ENCODE results near the gene ZBP1.

ZBP1 gene

DNA sequence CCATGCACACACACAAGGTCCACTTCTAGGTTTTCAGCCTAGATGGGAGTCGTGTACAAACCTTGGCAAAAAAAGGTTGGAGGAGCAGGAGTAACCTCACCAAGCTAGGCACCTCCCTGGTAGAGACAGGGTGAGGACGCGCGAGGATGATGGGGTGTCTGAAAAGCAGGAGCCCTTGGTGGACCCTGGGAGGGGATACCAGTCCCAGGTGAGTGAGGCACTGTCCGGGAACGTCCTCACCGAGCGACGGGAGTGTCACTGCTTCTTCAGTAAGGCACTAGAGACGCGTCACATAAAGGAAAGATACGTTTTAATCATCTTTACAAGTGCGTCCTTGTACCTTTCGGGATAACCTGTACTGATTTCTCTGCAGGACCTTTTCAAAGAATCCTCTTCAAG, 29.4 kb upstream of the ZBP1 start:
- POLR2A ChIA-PET = no interaction called here
- peaks cover 0 to 8% (median 0%) of the 10 kb centered on the region in 5 experiments for H3K27me3 ChIP-seq (replicated peaks in 2 of 5; ENCODE audit: control insufficient read depth in 4 of 5, insufficient read depth in 5 of 5, low read length in 4 of 5)
- CTCF ChIA-PET = interaction anchor here (1.3 kb wide), 1 partner anchor 62 kb away, joined by 3 read pairs; no protein-coding TSS in a partner anchor
- H3K9me3 ChIP-seq (ENCODE audit: control extremely low read depth in 1 of 5, control insufficient read depth in 4 of 5, insufficient read depth in 2 of 5, low read depth in 1 of 5, low read length in 4 of 5) = peaks cover 0 to 6% (median 0%) of the 10 kb centered on the region in 5 experiments
- peaks cover 0 to 5% (median 0%) of the 10 kb centered on the region in 4 experiments for H3K36me3 ChIP-seq (ENCODE audit: control insufficient read depth in 4 of 4, insufficient read depth in 4 of 4, low read length in 3 of 4)
- no peak overlapping the region for H3K27ac ChIP-seq (ENCODE audit: insufficient read depth in 1 of 2, low read depth in 1 of 2, low read length in 2 of 2, poor library complexity in 1 of 2, severe bottlenecking in 2 of 2)
- H3K4me1 ChIP-seq (ENCODE audit: control extremely low read depth in 1 of 4, control insufficient read depth in 4 of 4, insufficient read depth in 4 of 4, low read length in 3 of 4) = no peaks in the 10 kb centered on the region
- DNase-seq = no peak
- no peak overlapping the region for H3K4me3 ChIP-seq (ENCODE audit: control insufficient read depth in 1 of 7, extremely low read depth in 1 of 7, insufficient read depth in 4 of 7, low read depth in 2 of 7, low read length in 6 of 7)
- 93% methylated on average over 14 of the region's 14 CpGs for WGBS (ENCODE audit: insufficient coverage)

DNA sequence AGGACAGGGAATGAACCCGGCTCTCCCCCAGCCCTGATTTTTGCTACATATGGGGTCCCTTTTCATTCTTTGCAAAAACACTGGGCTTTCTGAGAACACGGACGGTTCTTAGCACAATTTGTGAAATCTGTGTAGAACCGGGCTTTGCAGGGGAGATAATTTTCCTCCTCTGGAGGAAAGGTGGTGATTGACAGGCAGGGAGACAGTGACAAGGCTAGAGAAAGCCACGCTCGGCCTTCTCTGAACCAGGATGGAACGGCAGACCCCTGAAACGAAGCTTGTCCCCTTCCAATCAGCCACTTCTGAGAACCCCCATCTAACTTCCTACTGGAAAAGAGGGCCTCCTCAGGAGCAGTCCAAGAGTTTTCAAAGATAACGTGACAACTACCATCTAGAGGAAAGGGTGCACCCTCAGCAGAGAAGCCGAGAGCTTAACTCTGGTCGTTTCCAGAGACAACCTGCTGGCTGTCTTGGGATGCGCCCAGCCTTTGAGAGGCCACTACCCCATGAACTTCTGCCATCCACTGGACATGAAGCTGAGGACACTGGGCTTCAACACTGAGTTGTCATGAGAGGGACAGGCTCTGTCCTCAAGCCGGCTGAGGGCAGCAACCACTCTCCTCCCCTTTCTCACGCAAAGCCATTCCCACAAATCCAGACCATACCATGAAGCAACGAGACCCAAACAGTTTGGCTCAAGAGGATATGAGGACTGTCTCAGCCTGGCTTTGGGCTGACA, 28.8 kb upstream of the ZBP1 start:
- H3K4me3 ChIP-seq (ENCODE audit: control insufficient read depth in 1 of 7, extremely low read depth in 1 of 7, insufficient read depth in 4 of 7, low read depth in 2 of 7, low read length in 6 of 7) = no peak overlapping the region
- H3K36me3 ChIP-seq (ENCODE audit: control insufficient read depth in 4 of 4, insufficient read depth in 4 of 4, low read length in 3 of 4) = peaks cover 0 to 5% (median 0%) of the 10 kb centered on the region in 4 experiments
- WGBS (ENCODE audit: insufficient coverage) = 96% methylated on average over 10 of the region's 15 CpGs
- H3K27ac ChIP-seq (ENCODE audit: insufficient read depth in 1 of 2, low read depth in 1 of 2, low read length in 2 of 2, poor library complexity in 1 of 2, severe bottlenecking in 2 of 2) = no peak overlapping the region
- H3K9me3 ChIP-seq (ENCODE audit: control extremely low read depth in 1 of 5, control insufficient read depth in 4 of 5, insufficient read depth in 2 of 5, low read depth in 1 of 5, low read length in 4 of 5) = peaks cover 0 to 8% (median 0%) of the 10 kb centered on the region in 5 experiments
- peaks cover 0 to 8% (median 0%) of the 10 kb centered on the region in 5 experiments for H3K27me3 ChIP-seq (replicated peaks in 2 of 5; ENCODE audit: control insufficient read depth in 4 of 5, insufficient read depth in 5 of 5, low read length in 4 of 5)
- ChIA-PET CTCF (interaction anchor here (0.7 to 3.0 kb wide), 6 partner anchors 11 to 562 kb away, joined by 3 to 10 read pairs (median 3); partner anchors contain the start of gene ZBP1), POLR2A (no interaction called here)
- no peak for DNase-seq
- H3K4me1 ChIP-seq (ENCODE audit: control extremely low read depth in 1 of 4, control insufficient read depth in 4 of 4, insufficient read depth in 4 of 4, low read length in 3 of 4) = no peaks in the 10 kb centered on the region

DNA sequence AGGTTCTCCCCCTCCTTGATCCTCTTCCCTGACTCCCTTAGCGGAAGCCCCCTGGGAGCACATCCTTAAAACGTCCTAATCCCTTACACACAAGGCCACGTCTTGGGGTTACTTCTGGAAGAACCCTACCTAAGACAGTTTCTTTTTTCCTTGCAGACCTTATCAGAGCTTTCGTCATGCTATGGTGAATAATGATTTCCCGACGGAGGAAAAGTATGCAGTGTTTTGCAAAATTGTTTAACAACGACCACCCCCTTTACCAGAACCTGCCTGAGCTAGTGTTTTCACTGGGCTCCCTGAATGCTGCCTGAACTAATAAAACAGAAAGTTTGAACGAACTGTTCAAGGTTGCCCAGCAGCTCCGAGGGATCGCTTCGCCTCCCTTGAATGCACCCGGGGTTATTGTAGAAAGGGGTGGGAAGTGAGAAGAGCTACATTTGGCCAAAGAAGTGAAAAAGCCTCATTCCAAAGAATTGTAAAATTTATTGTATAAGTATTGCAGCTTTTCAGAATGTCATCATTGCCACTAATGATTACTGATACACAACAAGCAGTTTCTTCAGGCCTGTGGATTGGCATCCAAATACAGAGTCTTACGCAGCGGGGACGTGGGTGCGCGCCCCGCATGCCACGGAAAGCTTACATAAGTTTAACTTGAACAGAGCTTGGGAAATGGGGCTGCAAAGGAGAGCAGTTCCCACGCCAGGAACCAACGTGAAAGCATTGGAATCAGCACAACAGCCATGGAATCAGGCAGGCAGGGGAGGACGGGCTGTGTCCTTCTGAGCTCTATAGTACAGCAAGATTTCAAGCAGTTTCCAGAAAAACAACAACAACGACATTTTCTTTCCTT, 27.9 kb upstream of the ZBP1 start:
- ChIA-PET CTCF (interaction anchor here (0.7 to 3.0 kb wide), 8 partner anchors 9 to 562 kb away, joined by 3 to 10 read pairs (median 3); partner anchors contain the start of gene ZBP1), POLR2A (no interaction called here)
- H3K36me3 ChIP-seq (ENCODE audit: control insufficient read depth in 4 of 4, insufficient read depth in 4 of 4, low read length in 3 of 4) = peaks cover 0 to 5% (median 0%) of the 10 kb centered on the region in 4 experiments
- DNase-seq = no peak
- H3K27me3 ChIP-seq (replicated peaks in 2 of 5; ENCODE audit: control insufficient read depth in 4 of 5, insufficient read depth in 5 of 5, low read length in 4 of 5) = peaks cover 0 to 8% (median 0%) of the 10 kb centered on the region in 5 experiments
- H3K4me1 ChIP-seq (ENCODE audit: control extremely low read depth in 1 of 4, control insufficient read depth in 4 of 4, insufficient read depth in 4 of 4, low read length in 3 of 4) = no peaks in the 10 kb centered on the region
- WGBS (ENCODE audit: insufficient coverage) = 94% methylated on average over 23 of the region's 23 CpGs
- no peak overlapping the region for H3K4me3 ChIP-seq (ENCODE audit: control insufficient read depth in 1 of 7, extremely low read depth in 1 of 7, insufficient read depth in 4 of 7, low read depth in 2 of 7, low read length in 6 of 7)
- no peak overlapping the region for H3K27ac ChIP-seq (ENCODE audit: insufficient read depth in 1 of 2, low read depth in 1 of 2, low read length in 2 of 2, poor library complexity in 1 of 2, severe bottlenecking in 2 of 2)
- H3K9me3 ChIP-seq (ENCODE audit: control extremely low read depth in 1 of 5, control insufficient read depth in 4 of 5, insufficient read depth in 2 of 5, low read depth in 1 of 5, low read length in 4 of 5) = peaks cover 0 to 17% (median 4%) of the 10 kb centered on the region in 5 experiments

DNA sequence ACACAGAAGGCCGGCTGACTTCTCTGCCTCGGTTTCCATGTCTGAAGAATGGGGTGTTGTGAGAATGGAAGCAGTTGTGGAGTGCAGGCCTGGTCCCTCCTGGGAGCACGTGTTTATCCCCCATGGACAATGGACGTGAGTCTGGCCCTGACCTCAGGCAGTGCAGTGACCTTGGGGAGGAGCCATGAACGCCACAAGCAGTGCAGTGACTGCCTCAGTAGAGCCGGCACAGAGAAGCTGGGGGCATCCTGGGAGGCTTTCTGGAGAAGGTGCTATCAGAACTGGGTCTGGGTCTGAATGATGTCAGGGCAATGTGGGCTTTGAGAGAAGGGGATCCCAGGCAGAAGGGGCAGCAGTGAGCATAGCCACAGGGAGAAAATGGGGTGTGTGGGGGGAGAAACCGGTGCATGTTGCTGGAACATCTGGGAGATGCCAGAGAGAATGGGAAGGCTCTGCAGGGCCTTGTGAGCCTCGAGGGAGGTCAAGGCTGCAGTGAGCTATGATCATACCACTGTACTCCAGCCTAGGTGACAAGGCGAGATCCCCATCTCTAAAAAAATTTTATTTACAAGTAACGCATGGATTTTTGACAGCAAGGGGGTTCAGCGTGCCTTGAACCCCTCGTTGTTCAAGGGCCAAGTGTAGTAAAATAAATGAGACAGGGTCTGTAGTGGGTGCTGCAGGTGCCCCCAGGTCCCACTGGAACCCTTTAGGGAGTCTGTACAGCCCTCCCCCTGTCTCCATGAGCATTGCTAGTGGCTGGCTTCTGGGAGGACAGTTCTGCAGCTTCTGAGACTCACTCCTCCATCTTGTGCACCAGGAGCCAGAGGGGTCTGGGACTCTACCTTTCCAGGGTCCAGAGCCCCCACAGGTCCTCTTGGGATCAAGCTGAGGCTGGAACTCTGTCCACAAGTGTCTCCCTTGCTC, 27.0 kb upstream of the ZBP1 start:
- Histone ChIP-seq H3K27me3 (replicated peaks in 2 of 5; ENCODE audit: control insufficient read depth in 4 of 5, insufficient read depth in 5 of 5, low read length in 4 of 5) (peaks cover 0 to 8% (median 0%) of the 10 kb centered on the region in 5 experiments), H3K4me1 (ENCODE audit: control extremely low read depth in 1 of 4, control insufficient read depth in 4 of 4, insufficient read depth in 4 of 4, low read length in 3 of 4) (no peaks in the 10 kb centered on the region), H3K4me3 (ENCODE audit: control insufficient read depth in 1 of 7, extremely low read depth in 1 of 7, insufficient read depth in 4 of 7, low read depth in 2 of 7, low read length in 6 of 7) (no peak overlapping the region), H3K9me3 (ENCODE audit: control extremely low read depth in 1 of 5, control insufficient read depth in 4 of 5, insufficient read depth in 2 of 5, low read depth in 1 of 5, low read length in 4 of 5) (peaks cover 0 to 18% (median 4%) of the 10 kb centered on the region in 5 experiments), H3K27ac (ENCODE audit: insufficient read depth in 1 of 2, low read depth in 1 of 2, low read length in 2 of 2, poor library complexity in 1 of 2, severe bottlenecking in 2 of 2) (no peak overlapping the region), H3K36me3 (ENCODE audit: control insufficient read depth in 4 of 4, insufficient read depth in 4 of 4, low read length in 3 of 4) (peaks cover 0 to under 1% (median 0%) of the 10 kb centered on the region in 4 experiments)
- ChIA-PET POLR2A (no interaction called here), CTCF (interaction anchor here (1.1 to 3.0 kb wide), 5 partner anchors 9 to 563 kb away, joined by 3 to 10 read pairs (median 4); partner anchors contain the start of gene ZBP1)
- no peak for DNase-seq
- 96% methylated on average over 12 of the region's 12 CpGs for WGBS (ENCODE audit: insufficient coverage)

DNA sequence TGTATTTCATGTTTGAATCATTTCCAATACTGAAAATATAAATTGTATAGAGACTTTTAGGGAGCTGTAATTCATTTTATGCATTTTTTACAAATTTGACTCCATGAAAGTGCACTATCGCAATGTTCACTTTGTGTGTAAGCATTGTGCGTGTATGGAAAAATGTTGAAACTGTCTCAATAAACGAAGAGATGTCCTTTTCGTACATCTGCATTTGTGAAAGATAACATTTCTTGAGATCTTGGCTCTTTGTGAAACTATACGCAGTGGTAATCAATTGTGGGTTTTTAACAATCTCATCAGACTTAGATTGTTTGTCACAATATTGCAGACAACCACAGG, 18.6 kb upstream of the ZBP1 start:
- H3K27me3 ChIP-seq (replicated peaks in 2 of 5; ENCODE audit: control insufficient read depth in 4 of 5, insufficient read depth in 5 of 5, low read length in 4 of 5) = no peaks in the 10 kb centered on the region
- H3K9me3 ChIP-seq (ENCODE audit: control extremely low read depth in 1 of 5, control insufficient read depth in 4 of 5, insufficient read depth in 2 of 5, low read depth in 1 of 5, low read length in 4 of 5) = peaks cover 5 to 24% (median 7%) of the 10 kb centered on the region in 5 experiments
- CTCF ChIA-PET = no interaction called here
- DNase-seq = no peak
- 100% methylated on average over 4 of the region's 5 CpGs for WGBS (ENCODE audit: insufficient coverage)
- no peak overlapping the region for H3K27ac ChIP-seq (ENCODE audit: insufficient read depth in 1 of 2, low read depth in 1 of 2, low read length in 2 of 2, poor library complexity in 1 of 2, severe bottlenecking in 2 of 2)
- POLR2A ChIA-PET = no interaction called here
- no peaks in the 10 kb centered on the region for H3K4me1 ChIP-seq (ENCODE audit: control extremely low read depth in 1 of 4, control insufficient read depth in 4 of 4, insufficient read depth in 4 of 4, low read length in 3 of 4)
- no peaks in the 10 kb centered on the region for H3K36me3 ChIP-seq (ENCODE audit: control insufficient read depth in 4 of 4, insufficient read depth in 4 of 4, low read length in 3 of 4)
- H3K4me3 ChIP-seq (ENCODE audit: control insufficient read depth in 1 of 7, extremely low read depth in 1 of 7, insufficient read depth in 4 of 7, low read depth in 2 of 7, low read length in 6 of 7) = no peak overlapping the region

DNA sequence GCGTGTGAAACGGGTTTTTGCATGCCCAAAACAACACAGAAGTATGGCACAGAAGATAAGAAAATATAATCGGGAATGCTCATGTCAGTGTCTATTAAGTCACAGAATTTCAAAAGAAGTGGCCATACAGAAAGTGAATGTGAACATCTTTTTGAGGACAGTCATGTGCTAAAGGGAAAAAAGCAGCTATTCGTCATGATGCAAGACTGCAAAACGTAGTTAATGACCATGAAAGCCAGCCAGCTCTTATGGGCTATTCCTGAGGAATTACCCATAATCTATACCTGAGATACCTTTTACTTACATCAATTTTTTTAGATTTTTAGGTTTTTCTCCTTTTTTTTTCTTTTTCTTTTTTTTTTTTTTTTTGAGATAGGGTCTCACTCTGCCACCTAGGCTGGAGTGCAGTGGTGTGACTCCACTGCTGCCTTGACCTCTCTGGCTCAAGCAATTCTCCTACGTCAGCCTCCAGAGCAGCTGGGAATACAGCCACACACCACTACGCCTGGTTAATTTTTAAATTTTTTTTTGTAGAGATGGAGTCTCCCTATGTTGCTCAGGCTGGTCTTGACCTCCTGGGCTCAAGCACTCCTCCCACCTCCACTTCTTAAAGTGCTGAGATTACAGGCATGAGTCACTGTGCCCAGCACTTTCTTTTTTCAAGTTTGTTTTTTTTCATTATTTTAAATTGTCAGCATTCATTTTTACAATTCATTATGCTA, 18.1 kb upstream of the ZBP1 start:
- POLR2A ChIA-PET = no interaction called here
- Histone ChIP-seq H3K4me3 (ENCODE audit: control insufficient read depth in 1 of 7, extremely low read depth in 1 of 7, insufficient read depth in 4 of 7, low read depth in 2 of 7, low read length in 6 of 7) (no peak overlapping the region), H3K27me3 (replicated peaks in 2 of 5; ENCODE audit: control insufficient read depth in 4 of 5, insufficient read depth in 5 of 5, low read length in 4 of 5) (no peaks in the 10 kb centered on the region), H3K9me3 (ENCODE audit: control extremely low read depth in 1 of 5, control insufficient read depth in 4 of 5, insufficient read depth in 2 of 5, low read depth in 1 of 5, low read length in 4 of 5) (peaks cover 3 to 18% (median 5%) of the 10 kb centered on the region in 5 experiments), H3K36me3 (ENCODE audit: control insufficient read depth in 4 of 4, insufficient read depth in 4 of 4, low read length in 3 of 4) (no peaks in the 10 kb centered on the region), H3K4me1 (ENCODE audit: control extremely low read depth in 1 of 4, control insufficient read depth in 4 of 4, insufficient read depth in 4 of 4, low read length in 3 of 4) (no peaks in the 10 kb centered on the region), H3K27ac (ENCODE audit: insufficient read depth in 1 of 2, low read depth in 1 of 2, low read length in 2 of 2, poor library complexity in 1 of 2, severe bottlenecking in 2 of 2) (no peak overlapping the region)
- CTCF ChIA-PET = no interaction called here
- DNase-seq = no peak
- 94% methylated on average over 4 of the region's 7 CpGs for WGBS (ENCODE audit: insufficient coverage)

Data from common myeloid progenitor, CD34-positive (primary cell).